PC-9 (cell line): ENCODE results near the gene CRYGS.

Source experiments
- CTCF ChIP-seq: fragments of 200-600 bp; sonication (generic); conservative IDR thresholded peaks from 2 replicates; pipeline ENCODE4 v1.6.1; 2017; ENCODE audit warnings: mixed run types, antibody characterized with exemption, mild to moderate bottlenecking, moderate library complexity
- EZH2 ChIP-seq: fragments of 200-600 bp; sonication (generic); IDR thresholded peaks from 2 replicates; pipeline ENCODE4 v1.8.0; 2017; ENCODE audit warnings: antibody characterized with exemption, low read depth

DNA sequence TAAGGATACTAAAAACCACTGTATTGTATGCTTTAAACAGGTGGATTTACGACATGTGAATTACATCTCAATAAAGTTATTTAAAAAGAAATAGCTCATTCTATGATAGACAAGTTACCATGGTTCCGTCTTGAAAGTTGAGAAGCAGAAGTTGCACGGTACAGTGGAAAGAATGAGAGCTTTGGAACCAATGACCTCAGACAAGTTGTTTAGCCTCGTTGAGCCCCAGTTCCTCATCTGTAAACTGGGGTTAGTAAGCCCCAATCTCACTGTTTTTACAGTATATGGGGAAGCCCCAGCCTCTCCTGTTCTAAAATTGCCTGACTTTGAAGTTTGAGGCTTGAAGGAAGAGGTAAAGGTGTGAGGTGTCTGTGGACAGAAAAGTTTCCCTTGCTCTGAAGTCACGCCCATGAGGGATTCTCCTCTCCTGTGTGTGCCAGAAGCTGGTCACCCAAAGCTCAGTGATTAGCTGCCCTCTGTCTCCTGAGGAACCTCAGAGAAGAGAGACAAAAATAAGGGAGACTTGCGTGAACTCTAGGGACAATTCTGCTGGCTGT is 10.0 kb downstream of the CRYGS start:
- TF ChIP-seq CTCF, result no peak
- no peak for TF ChIP-seq EZH2
